B cell (primary cell): ENCODE data around the gene MAP6. TPM values are rescaled to one million over a fixed set of nuclear protein-coding genes. Genes with fewer than 3 reads are reported as not detected.

ENCODE experiments used
- ATAC-seq: fragments of 200-7000 bp; cut with Tn5 transposase; one replicate; pipeline ENCODE4 v1.10.0; 2021; ENCODE audit warnings: low read depth, mild to moderate bottlenecking, moderate number of reproducible peaks, moderate library complexity
- CTCF ChIA-PET: fragments of 350-600 bp; sonication (Branson Sonifier 250); formaldehyde crosslinking; loops from one replicate; lab custom pipeline; 2021; ENCODE audit warnings: antibody characterized with exemption, inconsistent platforms; lab: Charles Lee
- POLR2A ChIA-PET: fragments of 350-600 bp; sonication (Branson Sonifier 250); formaldehyde crosslinking; loops from one replicate; lab custom pipeline; 2021; ENCODE audit warnings: antibody characterized with exemption; lab: Charles Lee
- DNase-seq: peaks from one replicate; pipeline ENCODE4 v3.0.0; 2013
- H2AFZ ChIP-seq: 2 replicates; pipeline ENCODE4 v1.6.1; 2012; ENCODE audit warnings: mild to moderate bottlenecking, low read depth, low read length; ENCODE audit not compliant: insufficient read depth, poor library complexity, severe bottlenecking
- H3K27ac ChIP-seq, 2 donors: 1 replicate in 1 of 2; 2 replicates in 1 of 2; pipeline ENCODE4 v1.5.1; 2012 to 2013; ENCODE audit warnings: low read length in 2 of 2, mild to moderate bottlenecking in 2 of 2, moderate library complexity in 1 of 2
- H3K27me3 ChIP-seq, 4 experiments: fragments of 200-600 bp in 1 of 4; sonication (generic) in 1 of 4; replicated peaks in 1 of 4; 1 replicate in 2 of 4; 2 replicates in 2 of 4; pipeline versions ENCODE4 v1.6.1 to v1.7.0; 2013 to 2016; ENCODE audit warnings: low read length in 3 of 4, mild to moderate bottlenecking in 2 of 4, mixed read lengths in 1 of 4, moderate library complexity in 1 of 4; ENCODE audit not compliant: insufficient read depth in 4 of 4, control insufficient read depth in 3 of 4; ENCODE audit errors: control extremely low read depth in 1 of 4
- H3K36me3 ChIP-seq, 2 experiments: replicated peaks in 1 of 2; 1 replicate in 1 of 2; 2 replicates in 1 of 2; pipeline versions ENCODE4 v1.6.1 to v1.7.1; 2013; ENCODE audit warnings: low read length in 1 of 2; ENCODE audit not compliant: insufficient read depth in 2 of 2, control insufficient read depth in 1 of 2; ENCODE audit errors: control extremely low read depth in 1 of 2, extremely low read depth in 1 of 2
- H3K4me1 ChIP-seq, 2 donors: fragments of 200-600 bp in 1 of 2; sonication (generic) in 1 of 2; 1 replicate in 1 of 2; 2 replicates in 1 of 2; pipeline versions ENCODE4 v1.5.1 to v1.6.1; 2013 to 2017; ENCODE audit warnings: low read length in 2 of 2; ENCODE audit not compliant: control insufficient read depth in 2 of 2, insufficient read depth in 2 of 2
- H3K4me2 ChIP-seq: replicated peaks from 2 replicates; pipeline ENCODE3; 2012; ENCODE audit warnings: mild to moderate bottlenecking, low read depth, low read length; ENCODE audit not compliant: poor library complexity, severe bottlenecking
- H3K4me3 ChIP-seq, 5 experiments: fragments of 200-600 bp in 1 of 5; sonication (generic) in 1 of 5; 1 replicate in 3 of 5; 2 replicates in 2 of 5; pipeline versions ENCODE4 v1.5.1 to v1.7.0; 2011 to 2016; ENCODE audit warnings: low read length in 4 of 5, mild to moderate bottlenecking in 4 of 5, low read depth in 2 of 5, control low read depth in 1 of 5, moderate library complexity in 1 of 5; ENCODE audit not compliant: insufficient read depth in 1 of 5; ENCODE audit errors: control extremely low read depth in 1 of 5, extremely low read depth in 1 of 5
- H3K79me2 ChIP-seq: fragments of 200-600 bp; sonication (generic); one replicate; pipeline ENCODE4 v1.6.0; 2016; ENCODE audit warnings: low read length; ENCODE audit not compliant: control insufficient read depth, insufficient read depth
- H3K9ac ChIP-seq: fragments of 200-600 bp; sonication (generic); 2 replicates; pipeline ENCODE4 v1.6.1; 2017; ENCODE audit warnings: mild to moderate bottlenecking, low read length, moderate library complexity
- H3K9me3 ChIP-seq, 3 donors: one replicate each; pipeline versions ENCODE4 v1.6.1 to v1.7.1; 2013; ENCODE audit warnings: low read length in 2 of 3; ENCODE audit not compliant: control insufficient read depth in 2 of 3, insufficient read depth in 1 of 3; ENCODE audit errors: control extremely low read depth in 1 of 3
- H4K20me1 ChIP-seq: 2 replicates; pipeline ENCODE4 v1.6.0; 2012; ENCODE audit warnings: mild to moderate bottlenecking, low read length; ENCODE audit not compliant: insufficient read depth, control insufficient read depth, poor library complexity, severe bottlenecking
- H3K27ac Mint-ChIP-seq: one replicate; pipeline ENCODE4 v1.8.0; 2021; ENCODE audit warnings: mixed read lengths
- H3K27me3 Mint-ChIP-seq: one replicate; pipeline ENCODE4 v1.8.0; 2021; ENCODE audit warnings: mixed read lengths
- H3K4me1 Mint-ChIP-seq: one replicate; pipeline ENCODE4 v1.8.0; 2021; ENCODE audit warnings: mixed read lengths
- H3K4me3 Mint-ChIP-seq: one replicate; pipeline ENCODE4 v1.8.0; 2021; ENCODE audit warnings: mixed read lengths
- H3K9me3 Mint-ChIP-seq: one replicate; pipeline ENCODE4 v1.8.0; 2022; ENCODE audit warnings: mixed read lengths; ENCODE audit not compliant: insufficient read depth
- EZH2 ChIP-seq: IDR thresholded peaks from 2 replicates; pipeline ENCODE4 v1.6.1; 2012; ENCODE audit warnings: borderline replicate concordance, low read depth, mild to moderate bottlenecking, moderate library complexity, low read length; ENCODE audit not compliant: insufficient read depth, poor library complexity, severe bottlenecking
- WGBS: methylation state at CpG from one replicate; pipeline ENCODE4 v1.1.5; 2013; ENCODE audit warnings: missing lambda C conversion rate; ENCODE audit not compliant: insufficient coverage; 5-methylcytosine and 5-hydroxymethylcytosine counted together
- intact Hi-C: fragments of 100-400 bp; cut with micrococcal nuclease; formaldehyde crosslinking; loops from one replicate; pipeline ENCODE4 v1.10.0; 2022
- polyA plus RNA-seq: library from polyadenylated mRNA; depleted of rRNA; stranded (reverse); fragments of >200 nt; gene quantifications from 2 replicates; pipeline ENCODE4 v1.2.3, GENCODE V29; 2012
- total RNA-seq, 2 donors: library from RNA; stranded (reverse); fragments of 120-200 nt in 1 of 2; gene quantifications; 1 replicate in 1 of 2; 2 replicates in 1 of 2; pipeline versions ENCODE4 v1.2.3 to v1.2.4, GENCODE V29; 2013 to 2022
- TF ChIP-seq, protein P1 (sequence below): fragments of 200-600 bp; IDR thresholded peaks from one replicate; pipeline ENCODE4 v1.8.0; 2022; ENCODE audit warnings: antibody characterized with exemption, mild to moderate bottlenecking

MAP6 gene
- total and polyA plus RNA-seq, 2 donors (not counting 1 experiment from before 2014, with no cell fraction given): 0.54 to 0.57 TPM

DNA sequence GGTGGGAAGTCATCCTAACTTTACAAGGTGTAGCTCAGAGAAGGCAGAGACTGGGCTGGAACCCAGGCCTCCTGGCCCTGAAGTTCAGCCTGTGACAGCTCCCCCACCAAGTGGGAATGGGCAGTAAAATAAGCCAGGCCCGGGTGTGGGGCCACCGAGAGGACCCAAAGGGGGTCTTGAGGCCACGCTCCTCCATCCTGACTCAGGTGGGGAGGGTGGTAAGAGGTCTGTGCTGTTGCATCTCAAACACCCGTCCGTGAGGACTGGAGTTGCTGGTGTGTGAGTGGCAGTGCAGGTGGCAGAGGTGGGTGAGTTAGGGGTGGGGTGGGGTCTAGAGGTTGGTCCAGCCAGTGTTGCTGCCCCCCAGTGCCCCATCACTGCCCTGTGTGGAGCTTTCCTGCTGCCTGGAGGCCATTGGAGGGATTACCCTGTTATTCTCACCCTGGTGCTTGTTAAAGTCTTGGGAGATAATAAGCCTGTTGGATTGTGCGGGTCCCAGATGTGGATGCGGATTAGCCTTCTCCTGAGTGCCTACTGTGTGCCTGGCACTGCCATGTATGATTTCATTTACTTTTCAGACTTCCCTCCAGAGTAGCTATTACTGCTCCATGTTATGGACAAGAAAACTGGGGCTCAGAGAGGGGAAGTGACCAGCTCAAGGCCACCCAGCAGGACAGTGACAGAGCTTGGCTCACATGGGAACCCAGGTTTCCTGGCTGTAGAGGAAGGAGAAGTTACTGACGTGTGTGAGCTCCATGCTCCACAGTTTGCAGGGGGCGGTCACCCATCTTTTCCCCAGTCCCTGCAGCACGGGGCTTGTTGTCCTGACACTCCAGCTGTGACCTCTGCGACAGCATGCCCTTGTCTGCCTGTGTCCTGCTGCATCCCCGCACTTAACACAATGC lies 93.9 kb downstream of the MAP6 start:
- Histone ChIP-seq H3K79me2 (no peaks in the 10 kb centered on the region), H3K27me3 (no peaks in the 10 kb centered on the region), H3K4me1 (peaks cover 17 to 27% of the 10 kb centered on the region in 2 donors), H3K4me2 (no peak overlapping the region), H4K20me1 (no peaks in the 10 kb centered on the region), H3K4me3 (no peak overlapping the region), H3K9ac (no peak overlapping the region), H3K36me3 (peaks cover 0 to 8% of the 10 kb centered on the region in 2 experiments), H2AFZ (no peak overlapping the region), H3K9me3 (peaks cover 0 to 14% (median 3%) of the 10 kb centered on the region in 3 donors), H3K27ac (no peak overlapping the region)
- H3K27ac Mint-ChIP-seq: no peak overlapping the region
- POLR2A ChIA-PET: interaction anchor here (0.6 kb wide), 1 partner anchor 511 kb away, joined by 3 read pairs; no protein-coding TSS in a partner anchor
- TF ChIP-seq, protein P1, sequence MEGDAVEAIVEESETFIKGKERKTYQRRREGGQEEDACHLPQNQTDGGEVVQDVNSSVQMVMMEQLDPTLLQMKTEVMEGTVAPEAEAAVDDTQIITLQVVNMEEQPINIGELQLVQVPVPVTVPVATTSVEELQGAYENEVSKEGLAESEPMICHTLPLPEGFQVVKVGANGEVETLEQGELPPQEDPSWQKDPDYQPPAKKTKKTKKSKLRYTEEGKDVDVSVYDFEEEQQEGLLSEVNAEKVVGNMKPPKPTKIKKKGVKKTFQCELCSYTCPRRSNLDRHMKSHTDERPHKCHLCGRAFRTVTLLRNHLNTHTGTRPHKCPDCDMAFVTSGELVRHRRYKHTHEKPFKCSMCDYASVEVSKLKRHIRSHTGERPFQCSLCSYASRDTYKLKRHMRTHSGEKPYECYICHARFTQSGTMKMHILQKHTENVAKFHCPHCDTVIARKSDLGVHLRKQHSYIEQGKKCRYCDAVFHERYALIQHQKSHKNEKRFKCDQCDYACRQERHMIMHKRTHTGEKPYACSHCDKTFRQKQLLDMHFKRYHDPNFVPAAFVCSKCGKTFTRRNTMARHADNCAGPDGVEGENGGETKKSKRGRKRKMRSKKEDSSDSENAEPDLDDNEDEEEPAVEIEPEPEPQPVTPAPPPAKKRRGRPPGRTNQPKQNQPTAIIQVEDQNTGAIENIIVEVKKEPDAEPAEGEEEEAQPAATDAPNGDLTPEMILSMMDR: no peak
- no peak for TF ChIP-seq EZH2
- no peak overlapping the region for H3K4me3 Mint-ChIP-seq
- peaks cover 7% of the 10 kb centered on the region for H3K27me3 Mint-ChIP-seq
- peaks cover 2% of the 10 kb centered on the region for H3K9me3 Mint-ChIP-seq
- ATAC-seq (no peak), DNase-seq (no peak)
- 83% methylated on average over 10 of the region's 12 CpGs for WGBS
- peaks cover 28% of the 10 kb centered on the region for H3K4me1 Mint-ChIP-seq
- CTCF ChIA-PET: interaction anchor here (0.5 to 1.7 kb wide), 5 partner anchors 15 to 185 kb away, joined by 3 to 4 read pairs (median 3); no protein-coding TSS in a partner anchor
- intact Hi-C loops: no loop called here

DNA sequence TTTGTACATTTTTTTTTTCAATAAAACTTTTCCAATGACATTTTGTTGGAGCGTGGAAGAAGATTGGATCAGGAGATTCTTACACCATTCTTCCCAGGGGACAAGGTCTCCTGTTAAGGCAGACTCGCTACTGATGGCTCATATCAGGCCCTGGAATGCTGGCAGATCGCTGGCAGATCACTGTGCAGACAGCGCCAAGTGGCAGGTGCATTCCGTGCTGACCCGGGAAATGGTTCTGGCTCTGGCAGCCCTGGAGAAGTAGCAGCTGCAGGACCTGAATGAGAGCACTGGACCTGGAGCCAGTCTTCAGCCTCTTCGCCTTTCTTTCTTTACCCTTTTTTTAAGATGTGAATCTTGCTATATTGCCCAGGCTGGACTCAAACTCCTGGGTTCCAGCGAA lies 96.1 kb downstream of the MAP6 start:
- H3K36me3 ChIP-seq: peaks cover 0 to 12% of the 10 kb centered on the region in 2 experiments

More for the DNA sequence above, 96.1 kb downstream of the MAP6 start:
- no peak for DNase-seq
- ChIA-PET CTCF (no interaction called here), POLR2A (no interaction called here)
- Mint-ChIP-seq H3K4me1 (peaks cover 19% of the 10 kb centered on the region), H3K27ac (no peak overlapping the region), H3K9me3 (peaks cover 2% of the 10 kb centered on the region), H3K27me3 (peaks cover 7% of the 10 kb centered on the region), H3K4me3 (no peak overlapping the region)
- no peaks in the 10 kb centered on the region for H4K20me1 ChIP-seq
- 83% methylated on average over 7 of the region's 8 CpGs for WGBS
- TF ChIP-seq EZH2: no peak
- TF ChIP-seq, protein P1: no peak
- ATAC-seq: no peak
- intact Hi-C loops: no loop called here
- no peak overlapping the region for H3K9ac ChIP-seq
- no peak overlapping the region for H2AFZ ChIP-seq
- no peaks in the 10 kb centered on the region for H3K27me3 ChIP-seq
- peaks cover 11 to 18% of the 10 kb centered on the region in 2 donors for H3K4me1 ChIP-seq
- H3K79me2 ChIP-seq: no peaks in the 10 kb centered on the region
- peaks cover 0 to 14% (median 3%) of the 10 kb centered on the region in 3 donors for H3K9me3 ChIP-seq
- no peak overlapping the region for H3K4me3 ChIP-seq
- H3K27ac ChIP-seq: no peak overlapping the region
- no peak overlapping the region for H3K4me2 ChIP-seq
